GM12878 (cell line): Measurements from ENCODE around the gene KAZN. TPM values are rescaled to one million over a fixed set of nuclear protein-coding genes. Genes with fewer than 3 reads are reported as not detected.

ENCODE experiments used
- ATAC-seq: fragments of 200-7000 bp; cut with Tn5 transposase; 3 replicates; pipeline ENCODE4 v1.9.1; 2020; ENCODE audit warnings: mild to moderate bottlenecking, moderate library complexity
- BruUV-seq: library from RNA; stranded (reverse); fragments of 400-500 nt; replicated peaks from 2 replicates; lab custom pipeline; 2021; lab: Mats Ljungman, UMichigan
- CTCF ChIA-PET: fragments of 300-600 bp; sonication (Branson Sonifier 250); formaldehyde crosslinking; extraction: SDS; loops from one replicate; lab custom pipeline; 2021; ENCODE audit warnings: inconsistent platforms; lab: Yijun Ruan, JAX
- POLR2A ChIA-PET: fragments of 350-600 bp; formaldehyde crosslinking; extraction: SDS; loops from one replicate; lab custom pipeline; 2021; ENCODE audit warnings: inconsistent platforms; lab: Charles Lee
- RAD21 ChIA-PET: fragments of 300-600 bp; sonication (Branson Sonifier 250); formaldehyde crosslinking; loops from one replicate; lab custom pipeline; 2023; ENCODE audit warnings: antibody characterized with exemption; ENCODE audit not compliant: unreplicated experiment; lab: Charles Lee
- SMC1A ChIA-PET: fragments of 300-600 bp; sonication (Branson Sonifier 250); formaldehyde crosslinking; loops from one replicate; lab custom pipeline; 2023; ENCODE audit not compliant: unreplicated experiment, uncharacterized antibody; lab: Charles Lee
- DNase-seq: peaks from one replicate; pipeline ENCODE4 v3.0.0-alpha.2; 2011; ENCODE audit warnings: low read depth, low spot score
- FAIRE-seq: peaks from 3 replicates; lab custom pipeline; 2011; peaks lifted over from hg19 to GRCh38; lab: Jason Lieb, UNC
- H2AFZ ChIP-seq: 2 replicates; pipeline ENCODE4 v1.6.0; 2011; ENCODE audit warnings: low read depth, low read length, control low read depth; ENCODE audit not compliant: control insufficient read depth
- H3K27ac ChIP-seq: 2 replicates; pipeline ENCODE4 v1.5.1; 2011; ENCODE audit warnings: control low read depth; ENCODE audit not compliant: control insufficient read depth, insufficient read depth
- H3K27me3 ChIP-seq, 2 experiments: replicated peaks in 1 of 2; 2 replicates each; pipeline versions ENCODE4 v1.6.0 to v1.6.1; 2011; ENCODE audit warnings: low read length in 1 of 2; ENCODE audit not compliant: control insufficient read depth in 2 of 2, insufficient read depth in 2 of 2
- H3K36me3 ChIP-seq, 2 experiments: 2 replicates each; pipeline ENCODE4 v1.5.1; 2011; ENCODE audit warnings: low read length in 1 of 2; ENCODE audit not compliant: control insufficient read depth in 2 of 2, insufficient read depth in 2 of 2
- H3K4me1 ChIP-seq: 2 replicates; pipeline ENCODE4 v1.6.1; 2011; ENCODE audit warnings: mild to moderate bottlenecking, low read length, moderate library complexity, mixed read lengths; ENCODE audit not compliant: control insufficient read depth, insufficient read depth
- H3K4me2 ChIP-seq: 2 replicates; pipeline ENCODE4 v1.6.0; 2011; ENCODE audit warnings: control low read depth; ENCODE audit not compliant: control insufficient read depth, insufficient read depth
- H3K4me3 ChIP-seq: fragments of 200-600 bp; sonication (generic); 2 replicates; pipeline ENCODE4 v1.5.1; 2016
- H3K79me2 ChIP-seq: 2 replicates; pipeline ENCODE4 v1.6.0; 2011; ENCODE audit warnings: low read length; ENCODE audit not compliant: control insufficient read depth, insufficient read depth
- H3K9ac ChIP-seq: 2 replicates; pipeline ENCODE4 v1.8.0; 2011; ENCODE audit warnings: low read length, control low read depth, mixed read lengths; ENCODE audit not compliant: control insufficient read depth, insufficient read depth
- H3K9me3 ChIP-seq: replicated peaks from 3 replicates; pipeline ENCODE4 v1.5.1; 2011; ENCODE audit warnings: mild to moderate bottlenecking, low read length; ENCODE audit not compliant: control insufficient read depth, insufficient read depth
- H4K20me1 ChIP-seq: 2 replicates; pipeline ENCODE4 v1.6.0; 2011; ENCODE audit not compliant: control insufficient read depth, insufficient read depth
- E4F1 ChIP-seq: fragments of 450-650 bp; IDR thresholded peaks from 2 replicates; pipeline ENCODE4 v1.6.1; 2018; ENCODE audit warnings: borderline replicate concordance, mild to moderate bottlenecking; ENCODE audit not compliant: partially characterized antibody
- PRDM15 ChIP-seq: fragments of 450-650 bp; formaldehyde crosslinking; IDR thresholded peaks from 2 replicates; pipeline ENCODE4 v1.4.0; 2020; ENCODE audit warnings: mild to moderate bottlenecking, moderate library complexity
- RB1 ChIP-seq: fragments of 450-650 bp; formaldehyde crosslinking; IDR thresholded peaks from 2 replicates; pipeline ENCODE4 v1.6.1; 2017; ENCODE audit warnings: mild to moderate bottlenecking, borderline replicate concordance
- RBBP5 ChIP-seq: fragments of 200-600 bp; sonication (generic); conservative IDR thresholded peaks from 2 replicates; pipeline ENCODE4 v1.6.1; 2016
- REST ChIP-seq: IDR thresholded peaks from 2 replicates; pipeline ENCODE4 v1.6.1; 2012; ENCODE audit warnings: mild to moderate bottlenecking, low read depth, low read length
- SIN3A ChIP-seq: IDR thresholded peaks from 2 replicates; pipeline ENCODE4 v1.6.1; 2012; ENCODE audit warnings: low read depth, low read length, improper control_type of control experiment
- SREBF1 ChIP-seq: IDR thresholded peaks from 2 replicates; pipeline ENCODE4 v1.6.1; 2012; ENCODE audit warnings: mild to moderate bottlenecking, low read length
- TCF3 ChIP-seq: IDR thresholded peaks from 2 replicates; pipeline ENCODE4 v1.6.1; 2012; ENCODE audit warnings: low read depth, mild to moderate bottlenecking, low read length, borderline replicate concordance; ENCODE audit not compliant: insufficient read depth
- WGBS: methylation state at CpG from one replicate; pipeline ENCODE4 v1.1.6; 2016; ENCODE audit warnings: low lambda C conversion rate; ENCODE audit not compliant: insufficient replicate concordance, insufficient coverage; ENCODE audit errors: missing lambda C conversion rate; 5-methylcytosine and 5-hydroxymethylcytosine counted together
- in situ Hi-C: fragments of 300-500 bp; cut with MboI; formaldehyde crosslinking; loops from 9 replicates; pipeline ENCODE4 v1.14.3; 2018; ENCODE audit warnings: mixed read lengths
- intact Hi-C: fragments of 100-400 bp; cut with micrococcal nuclease; formaldehyde crosslinking; loops from one replicate; pipeline ENCODE4 v1.14.2; 2022; ENCODE audit not compliant: unreplicated experiment
- polyA plus RNA-seq, 11 experiments: library from polyadenylated mRNA; depleted of rRNA in 4 of 11; unstranded in 6 of 11; stranded (reverse) in 5 of 11; fragments of >200 nt; fragmentation: Nextera tagmentation in 4 of 11; fragmentation: Illumina TruSeq in 1 of 11; extraction: Ambion mirVana in 4 of 11; extraction: Trizol in 1 of 11; gene quantifications; 1 replicate in 1 of 11; 2 replicates in 10 of 11; pipeline versions ENCODE4 v1.2.1 to v1.2.3, GENCODE V29; 2011 to 2016; ENCODE audit warnings: inconsistent platforms in 2 of 11, missing spikeins in 2 of 11, low read depth in 1 of 11
- total RNA-seq, 4 experiments: library from RNA; depleted of rRNA in 3 of 4; stranded (reverse); fragments of >200 nt in 3 of 4; fragmentation: Illumina TruSeq in 1 of 4; extraction: Trizol in 1 of 4; gene quantifications; 2 replicates each; pipeline versions ENCODE4 v1.2.1 to v1.2.3, GENCODE V29; 2013 to 2021

Gene KAZN
- total and polyA plus RNA-seq, 10 of the 15 experiments (the other 5 are each of a cell fraction or from before 2014, with no cell fraction given) = 0.72 to 4.0 (median 1.2) TPM

- no peak overlapping the region for H3K4me3 ChIP-seq
- no peaks in the 10 kb centered on the region for H3K9me3 ChIP-seq
- no peak overlapping the region for H3K27ac ChIP-seq
- WGBS = 70% methylated on average over 9 of the region's 9 CpGs
- no peak overlapping the region for H2AFZ ChIP-seq
- H4K20me1 ChIP-seq = no peaks in the 10 kb centered on the region
- CTCF ChIA-PET = no interaction called here
- SMC1A ChIA-PET = no interaction called here
- RAD21 ChIA-PET = no interaction called here
- TF ChIP-seq REST (no peak), SREBF1 (no peak), TCF3 (no peak), E4F1 (no peak), PRDM15 (no peak), RBBP5 (no peak), SIN3A (no peak), RB1 (no peak)
- TF ChIP-seq, all 136 proteins: peak for 0
- DNase-seq (no peak), ATAC-seq (no peak), FAIRE-seq (no peak)
- POLR2A ChIA-PET = no interaction called here
- Histone ChIP-seq H3K36me3 (no peaks in the 10 kb centered on the region), H3K4me1 (no peaks in the 10 kb centered on the region; the same call in 1 of the 2 replicates), H3K4me2 (no peak overlapping the region), H3K9ac (no peak overlapping the region), H3K27me3 (no peaks in the 10 kb centered on the region), H3K79me2 (no peaks in the 10 kb centered on the region)
- in situ Hi-C loops = no loop called here
- BruUV-seq = no TSS peak
- intact Hi-C loops = no loop called here
These were observed 402.2 kb downstream of the KAZN start for GRCh38 chr1:15000671-15001070.
